Measurements from ENCODE around the gene ILF3. TPM values are rescaled to one million over a fixed set of nuclear protein-coding genes. Genes with fewer than 3 reads are reported as not detected.

Gene ILF3
- 100 to 1,000 TPM; 101 to 237 (median 120) TPM for total RNA-seq

DNA sequence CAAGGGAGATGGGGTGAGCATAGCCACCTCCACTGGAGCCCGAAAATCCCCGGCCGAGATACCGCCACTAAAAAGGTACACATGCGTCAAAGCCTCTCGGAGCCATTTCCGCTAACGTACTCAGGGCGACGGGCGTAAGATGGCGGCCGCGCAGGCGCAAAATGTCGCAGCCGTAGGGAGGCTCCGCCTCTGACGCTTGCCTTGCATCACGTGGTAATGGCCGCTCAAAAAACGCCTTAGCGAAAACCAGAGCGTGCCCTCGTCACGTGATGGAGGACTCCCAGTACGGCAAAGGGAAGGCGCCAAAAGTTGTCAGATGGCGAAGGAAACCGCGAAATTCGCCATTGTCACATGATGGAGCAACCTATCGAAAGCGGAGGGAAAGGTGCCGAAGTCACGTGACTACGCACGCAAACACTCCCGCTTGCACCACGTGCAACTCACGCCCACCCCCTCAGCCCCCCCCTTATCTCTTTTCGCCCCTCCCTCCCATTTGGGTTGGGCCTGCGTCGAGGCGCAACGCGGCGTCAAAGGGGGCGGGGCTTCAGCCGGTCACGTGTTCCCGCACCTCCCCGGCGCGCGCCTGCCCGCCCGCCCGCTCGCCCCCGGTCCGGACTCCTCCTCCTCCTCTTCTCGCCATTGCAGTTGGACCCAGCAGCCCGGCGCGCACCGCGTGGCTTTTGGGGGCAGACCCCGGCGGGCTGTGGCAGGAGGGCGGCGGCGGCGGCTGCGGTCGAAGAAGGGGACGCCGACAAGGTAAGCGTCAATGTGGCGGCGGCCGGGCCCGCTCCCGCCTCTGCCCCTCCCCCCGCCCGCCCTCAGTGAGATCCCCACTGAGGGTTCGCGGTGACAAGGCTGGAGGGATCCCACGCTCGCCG, at the start of gene ILF3:
ILF3 (plus strand) TSS at position 615 of the 878 bp plus-strand sequence. CDS start 16,260 bp downstream, outside the sequence.
- DNase-seq (ENCODE audit: low spot score): peak; percentile 98
- ATAC-seq (ENCODE audit: low FRiP score): peak; percentile 90
- TF ChIP-seq, protein P1, sequence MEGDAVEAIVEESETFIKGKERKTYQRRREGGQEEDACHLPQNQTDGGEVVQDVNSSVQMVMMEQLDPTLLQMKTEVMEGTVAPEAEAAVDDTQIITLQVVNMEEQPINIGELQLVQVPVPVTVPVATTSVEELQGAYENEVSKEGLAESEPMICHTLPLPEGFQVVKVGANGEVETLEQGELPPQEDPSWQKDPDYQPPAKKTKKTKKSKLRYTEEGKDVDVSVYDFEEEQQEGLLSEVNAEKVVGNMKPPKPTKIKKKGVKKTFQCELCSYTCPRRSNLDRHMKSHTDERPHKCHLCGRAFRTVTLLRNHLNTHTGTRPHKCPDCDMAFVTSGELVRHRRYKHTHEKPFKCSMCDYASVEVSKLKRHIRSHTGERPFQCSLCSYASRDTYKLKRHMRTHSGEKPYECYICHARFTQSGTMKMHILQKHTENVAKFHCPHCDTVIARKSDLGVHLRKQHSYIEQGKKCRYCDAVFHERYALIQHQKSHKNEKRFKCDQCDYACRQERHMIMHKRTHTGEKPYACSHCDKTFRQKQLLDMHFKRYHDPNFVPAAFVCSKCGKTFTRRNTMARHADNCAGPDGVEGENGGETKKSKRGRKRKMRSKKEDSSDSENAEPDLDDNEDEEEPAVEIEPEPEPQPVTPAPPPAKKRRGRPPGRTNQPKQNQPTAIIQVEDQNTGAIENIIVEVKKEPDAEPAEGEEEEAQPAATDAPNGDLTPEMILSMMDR (IDR thresholded peaks at IDR 0.05): no peak

DNA sequence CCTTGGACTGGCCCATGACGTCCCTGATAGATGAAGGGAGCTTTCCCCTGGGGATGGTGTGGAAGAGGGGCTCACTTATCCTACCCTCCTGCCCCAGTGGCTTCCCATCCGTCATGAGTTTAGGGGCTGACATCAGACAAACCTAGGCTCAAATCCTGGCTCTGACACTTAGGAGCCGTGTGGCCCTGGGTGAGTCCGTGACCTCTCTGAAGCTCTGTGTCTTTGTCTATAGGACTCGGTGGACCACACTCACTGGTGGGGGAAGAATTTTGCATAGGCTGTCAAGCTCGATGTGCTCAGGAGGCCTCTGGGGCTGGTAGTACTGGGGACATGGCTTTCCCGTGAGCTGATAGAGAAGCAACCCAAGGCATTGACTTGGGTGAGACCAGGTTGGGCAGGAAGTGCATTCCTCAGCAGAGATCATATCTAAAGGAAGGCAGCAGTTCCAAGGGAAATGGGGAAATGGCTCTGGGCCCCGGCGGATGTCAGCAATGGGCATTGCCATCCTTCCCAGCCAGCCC, 49.6 kb upstream of the ILF3 start:
- TF ChIP-seq, protein P1 (IDR thresholded peaks at IDR 0.05): no peak
- DNase-seq (ENCODE audit: low spot score) (no peak), ATAC-seq (ENCODE audit: low FRiP score) (no peak)

DNA sequence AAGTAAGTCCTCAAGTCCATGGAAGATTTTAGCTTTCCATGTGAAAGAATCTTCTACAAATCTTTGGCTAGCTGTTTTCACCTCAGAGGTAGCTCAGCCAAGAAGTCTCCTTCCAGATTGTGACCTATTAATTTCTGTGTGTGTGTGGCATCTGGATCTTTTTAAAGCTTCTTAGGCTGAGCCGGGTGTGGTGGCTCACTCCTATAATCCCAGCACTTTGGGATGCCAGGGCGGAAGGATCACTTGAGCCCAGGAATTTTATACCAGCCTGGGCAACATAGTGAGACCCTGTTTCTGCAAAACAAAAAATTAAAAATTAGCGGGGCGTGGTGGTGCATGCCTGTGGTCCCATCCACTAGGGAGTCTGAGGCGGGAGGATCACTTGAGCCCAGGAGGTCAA, 42.2 kb upstream of the ILF3 start:
- DNase-seq (ENCODE audit: low spot score) (no peak), ATAC-seq (ENCODE audit: low FRiP score) (no peak)
- TF ChIP-seq, protein P1 (IDR thresholded peaks at IDR 0.05): no peak

DNA sequence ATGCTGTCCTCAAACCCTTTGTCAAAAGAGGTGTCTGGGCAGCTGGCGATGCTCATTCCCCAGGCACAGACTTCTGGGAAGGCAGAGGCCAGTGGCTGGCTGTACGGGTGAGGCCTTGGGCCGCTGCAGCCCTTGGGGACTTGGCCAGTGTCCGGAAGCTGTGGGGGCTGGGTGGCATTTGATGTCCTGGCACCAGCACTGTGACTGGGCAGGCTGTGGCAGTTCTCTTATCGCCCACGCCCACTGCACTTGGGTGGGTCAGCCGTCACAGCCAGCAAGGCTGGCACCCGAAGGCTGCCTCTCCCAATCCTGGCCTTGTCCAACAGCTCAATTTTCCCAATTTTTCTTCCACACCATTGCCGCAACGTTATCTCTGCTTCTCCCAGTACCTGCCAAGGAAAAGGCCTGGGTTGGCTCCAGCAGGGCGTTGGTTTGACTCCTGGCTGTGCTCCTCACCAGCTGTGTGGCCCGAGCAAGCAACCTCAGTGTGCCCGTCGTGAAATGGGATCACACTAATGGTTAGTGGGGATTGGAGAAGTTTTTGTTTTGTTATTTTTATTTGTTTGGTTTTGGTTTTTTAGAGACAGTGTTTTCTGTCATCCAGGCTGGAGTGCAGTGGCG, 41.5 kb upstream of the ILF3 start:
- DNase-seq (ENCODE audit: low spot score): no peak
- TF ChIP-seq, protein P1 (IDR thresholded peaks at IDR 0.05): no peak
- peak; percentile 55 for ATAC-seq (ENCODE audit: low FRiP score)

GRCh38 chr19:10615429-10616023, 38.6 kb upstream of the ILF3 start:
- TF ChIP-seq, protein P1 (IDR thresholded peaks at IDR 0.05): no peak
- ATAC-seq (ENCODE audit: low FRiP score) (no peak), DNase-seq (ENCODE audit: low spot score) (no peak)

- TF ChIP-seq, protein P1 (IDR thresholded peaks at IDR 0.05): no peak
- DNase-seq (ENCODE audit: low spot score) (no peak), ATAC-seq (ENCODE audit: low FRiP score) (peak; percentile 76)
These were observed 36.6 kb upstream of the ILF3 start for GRCh38 chr19:10617409-10618121.

Measured in omental fat pad (tissue), 4 donors.